Heart right ventricle (tissue), 16 donors: ENCODE results near the gene SH3BP4. TPM values are rescaled to one million over a fixed set of nuclear protein-coding genes. Genes with fewer than 3 reads are reported as not detected.

Experiments used
- ATAC-seq, 8 donors: fragments of 200-7000 bp; cut with Tn5 transposase; one replicate each; pipeline ENCODE4 v1.9.1; 2020; ENCODE audit warnings: mild to moderate bottlenecking in 8 of 8, moderate library complexity in 8 of 8, moderate number of reproducible peaks in 1 of 8
- DNase-seq, 2 donors: peaks; one replicate each; pipeline ENCODE4 v3.0.0-alpha.2; 2020
- H3K27ac ChIP-seq, 10 donors: fragments of 200-600 bp; sonication (generic) in 2 of 10; one replicate each; pipeline versions ENCODE4 v1.5.0 to v1.8.0; 2020 to 2022; ENCODE audit warnings: mild to moderate bottlenecking in 3 of 10
- H3K27me3 ChIP-seq, 7 donors: fragments of 200-600 bp; one replicate each; pipeline ENCODE4 v1.8.0; 2021 to 2022; ENCODE audit warnings: mild to moderate bottlenecking in 2 of 7
- H3K36me3 ChIP-seq, 9 donors: fragments of 200-600 bp; sonication (generic) in 1 of 9; one replicate each; pipeline versions ENCODE4 v1.5.0 to v1.8.0; 2020 to 2022; ENCODE audit warnings: mild to moderate bottlenecking in 2 of 9
- H3K4me1 ChIP-seq, 9 donors: fragments of 200-600 bp; sonication (generic) in 1 of 9; one replicate each; pipeline versions ENCODE4 v1.5.0 to v1.8.0; 2020 to 2022; ENCODE audit warnings: mild to moderate bottlenecking in 4 of 9
- H3K4me3 ChIP-seq, 10 donors: fragments of 200-600 bp; sonication (generic) in 2 of 10; one replicate each; pipeline versions ENCODE4 v1.5.0 to v1.8.0; 2020 to 2022; ENCODE audit warnings: mild to moderate bottlenecking in 7 of 10, moderate library complexity in 2 of 10
- H3K9me3 ChIP-seq, 11 donors: fragments of 200-600 bp in 10 of 11; sonication (generic) in 2 of 11; one replicate each; pipeline versions ENCODE4 v1.5.0 to v1.8.0; 2013 to 2022; ENCODE audit warnings: mild to moderate bottlenecking in 2 of 11, control low read depth in 1 of 11, moderate library complexity in 1 of 11
- CTCF ChIP-seq, 9 donors: fragments of 200-600 bp; sonication (generic) in 2 of 9; IDR thresholded peaks; one replicate each; pipeline versions ENCODE4 v1.5.0 to v1.8.0; 2021 to 2022; ENCODE audit warnings: antibody characterized with exemption in 9 of 9, mild to moderate bottlenecking in 5 of 9, moderate library complexity in 1 of 9
- WGBS, 2 donors: extraction: QIAGEN DNeasy Blood & Tissue Kit; methylation state at CpG; one replicate each; pipeline ENCODE4 v1.1.7; 2013; ENCODE audit warnings: inconsistent platforms in 1 of 2; 5-methylcytosine and 5-hydroxymethylcytosine counted together
- intact Hi-C, 10 donors: fragments of 100-400 bp; cut with DNase I; formaldehyde crosslinking; loops; one replicate each; pipeline versions ENCODE4 v1.11.1 to v1.14.2; 2022
- polyA plus RNA-seq, 2 donors: library from polyadenylated mRNA; stranded (reverse); fragments of 200-250 nt; gene quantifications; one replicate each; pipeline ENCODE4 v1.2.3, GENCODE V29; 2013
- total RNA-seq, 10 donors: library from RNA; stranded (reverse); fragmentation: NEBNext Ultra II Directional in 3 of 10; extraction: Animal tissue kit (Norgen Biotek cat#: 25700) in 3 of 10; gene quantifications; one replicate each; pipeline versions ENCODE4 v1.2.1 to v1.2.4, GENCODE V29; 2021 to 2023
- donor health status: Arrhythmogenic right ventricular cardiomyopathy.
- donor health status: ischemic (EF 13 %, LVEDD 7.1; RV severe dilation, severe dysfunction).
- donor health status: healthy with polysubstance abuse.
- donor health status: DM: no; HTN: yes; CAD: no.
- donor health status: DM: no; HTN: no; CAD: no.
- donor health status: ischemic (EF 25% LVEDD 6.9; RV normal size, moderate dysfunction).
- donor health status: ischemic (EF 25% LVEDD 5.7; RV mildly dilated, moderate dysfunction).
- donor health status: healthy.
- donor health status: DM: yes; HTN: yes; CAD: no.
- donor health status: Ischemic cardiomyopathy.
- donor health status: ischemic (EF 35%, LVEDD 5.7; RV mildly dilated, moderate dysfunction).
- donor health status: nonischemic (EF 11% LVEDD 7.7; RV severe dilation, severe dysfunction).
- donor health status: DM: yes; HTN: yes; CAD: no.
- donor health status: PGD.
- donor health status: ischemic (EF 29% LVEDD 5.4; RV normal size, mild dysfunction).
- donor health status: nonischemic (EF 23%, LVEDD 6.1; RV moderate dilation, normal function).

The SH3BP4 gene
- total and polyA plus RNA-seq, 12 donors: 6.3 to 15.3 (median 10.8) TPM

DNA sequence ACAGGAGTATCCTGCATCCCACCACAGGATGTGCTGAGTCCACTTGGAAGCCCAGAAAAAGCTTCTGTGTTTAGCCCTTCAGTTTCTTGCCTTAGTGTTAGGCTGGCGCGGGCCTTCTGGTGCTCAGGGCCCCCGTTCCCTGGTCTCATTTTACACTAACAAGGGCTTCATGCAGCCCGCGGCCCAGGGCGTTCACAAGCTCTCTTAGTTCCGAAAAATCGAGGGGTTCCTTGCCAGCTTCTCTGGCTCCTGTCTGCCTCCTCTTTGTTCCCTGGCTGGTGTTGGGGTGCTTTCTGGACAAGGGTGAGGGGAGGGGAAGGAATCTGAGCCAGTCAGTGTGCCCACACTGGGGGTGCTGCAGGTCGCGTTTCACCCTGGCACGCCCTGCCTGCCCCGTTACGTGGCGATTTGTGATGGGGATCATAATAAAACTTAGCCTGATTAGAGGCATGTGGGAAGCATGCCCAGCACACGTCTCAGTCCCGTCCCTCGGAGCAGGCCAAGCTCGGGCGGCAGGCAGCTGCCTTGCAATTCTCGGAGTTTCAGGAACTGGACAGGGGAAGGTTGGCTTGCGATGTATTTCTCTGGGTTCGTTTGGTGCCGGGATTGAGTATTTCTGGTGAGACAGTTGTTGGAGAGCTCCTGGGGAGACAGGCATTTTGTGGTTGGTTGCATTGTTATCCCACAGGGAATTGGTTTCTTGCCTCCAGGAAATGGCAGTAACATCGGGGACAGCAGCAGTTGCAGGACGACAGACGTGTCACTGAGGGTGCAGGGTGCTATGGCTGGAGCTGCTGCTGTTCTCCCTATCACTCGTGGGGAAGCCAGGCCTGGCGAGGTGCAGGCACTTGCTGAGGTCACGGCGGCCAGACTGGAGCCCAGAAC lies 22.9 kb downstream of the SH3BP4 start:
- peak in 5 of 8 donors; percentile 40 to 59 (median 51) for ATAC-seq
- H3K4me3 ChIP-seq: no peak overlapping the region
- peaks cover 0 to 2% (median 0%) of the 10 kb centered on the region in 11 donors for H3K9me3 ChIP-seq
- DNase-seq: no peak
- no peak for TF ChIP-seq CTCF (IDR thresholded peaks at IDR 0.05)
- peaks cover 15 to 68% (median 37%) of the 10 kb centered on the region in 9 donors for H3K4me1 ChIP-seq
- 46 to 48% methylated on average over 30 of the region's 30 CpGs for WGBS, 2 donors
- no peaks in the 10 kb centered on the region for H3K27me3 ChIP-seq
- intact Hi-C loops: no loop called here
- no peaks in the 10 kb centered on the region for H3K36me3 ChIP-seq
- H3K27ac ChIP-seq: no peak overlapping the region

- intact Hi-C loops: no loop called here
- peaks cover 0 to 5% (median 0%) of the 10 kb centered on the region in 11 donors for H3K9me3 ChIP-seq
- H3K27ac ChIP-seq: no peak overlapping the region
- H3K36me3 ChIP-seq: no peaks in the 10 kb centered on the region
- no peaks in the 10 kb centered on the region for H3K27me3 ChIP-seq
- 52 to 100% methylated on average over 1 of the region's 1 CpG for WGBS, 2 donors
- H3K4me3 ChIP-seq: no peak overlapping the region
- ATAC-seq (no peak), DNase-seq (no peak)
- H3K4me1 ChIP-seq: peaks cover 21 to 70% (median 45%) of the 10 kb centered on the region in 9 donors
- TF ChIP-seq CTCF (IDR thresholded peaks at IDR 0.05): no peak
Observed at GRCh38 chr2:234975611-234976010, 23.8 kb downstream of the SH3BP4 start.

- H3K4me3 ChIP-seq: no peak overlapping the region
- H3K27me3 ChIP-seq: no peaks in the 10 kb centered on the region
- no peak for ATAC-seq
- no peak for TF ChIP-seq CTCF (IDR thresholded peaks at IDR 0.05)
- intact Hi-C loops: no loop called here
- WGBS, 2 donors: 63 to 77% methylated on average over 18 of the region's 18 CpGs
- DNase-seq: no peak
- no peaks in the 10 kb centered on the region for H3K36me3 ChIP-seq
- peaks cover 21 to 77% (median 49%) of the 10 kb centered on the region in 9 donors for H3K4me1 ChIP-seq
- peaks cover 0 to 5% (median 0%) of the 10 kb centered on the region in 11 donors for H3K9me3 ChIP-seq
- H3K27ac ChIP-seq: peak overlapping the region in 1 of 10 donors; percentile 4
Observed at GRCh38 chr2:234976479-234977227, 24.8 kb downstream of the SH3BP4 start.

DNA sequence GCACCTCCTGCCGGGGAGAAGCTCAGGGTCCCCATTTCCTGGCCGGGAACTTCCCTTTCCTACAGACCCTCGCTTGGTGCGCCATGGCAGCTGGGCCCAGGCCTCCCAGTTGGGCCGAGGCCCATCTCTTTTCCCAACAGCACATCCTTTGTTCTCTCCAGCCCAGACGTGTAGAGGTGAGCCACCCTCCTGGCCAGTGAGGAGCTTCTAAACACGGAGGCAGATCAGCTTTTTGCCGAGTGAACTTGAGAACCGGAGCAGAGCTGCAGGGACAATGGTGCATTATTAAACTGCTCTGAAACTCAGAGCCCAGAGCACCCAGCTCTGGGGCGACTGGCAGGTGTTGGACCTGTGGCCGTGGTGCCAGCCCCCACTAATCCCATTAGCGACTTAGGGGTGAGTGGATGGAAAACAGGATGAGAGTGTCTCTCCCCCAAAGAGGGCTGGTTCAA lies 25.4 kb downstream of the SH3BP4 start:
- no peaks in the 10 kb centered on the region for H3K27me3 ChIP-seq
- no peak for TF ChIP-seq CTCF (IDR thresholded peaks at IDR 0.05)
- intact Hi-C loops: no loop called here
- H3K4me1 ChIP-seq: peaks cover 21 to 83% (median 55%) of the 10 kb centered on the region in 9 donors
- 75 to 81% methylated on average over 12 of the region's 12 CpGs for WGBS, 2 donors
- H3K27ac ChIP-seq: peak overlapping the region in 1 of 10 donors; percentile 4
- DNase-seq (no peak), ATAC-seq (no peak)
- no peaks in the 10 kb centered on the region for H3K36me3 ChIP-seq
- H3K9me3 ChIP-seq: peaks cover 0 to 5% (median 0%) of the 10 kb centered on the region in 11 donors
- H3K4me3 ChIP-seq: no peak overlapping the region
